ENCODE results near the gene OMA1. TPM values are rescaled to one million over a fixed set of nuclear protein-coding genes. Genes with fewer than 3 reads are reported as not detected.

The OMA1 gene
- total and polyA plus RNA-seq, 7 experiments from 2014 or later, result 22.7 to 72.5 (median 46.5) TPM

- peaks cover 0 to 45% (median 6%) of the 10 kb centered on the region in 5 donors for H3K36me3 Mint-ChIP-seq
These were observed 102.3 kb downstream of the OMA1 start for GRCh38 chr1:58443986-58444868.

DNA sequence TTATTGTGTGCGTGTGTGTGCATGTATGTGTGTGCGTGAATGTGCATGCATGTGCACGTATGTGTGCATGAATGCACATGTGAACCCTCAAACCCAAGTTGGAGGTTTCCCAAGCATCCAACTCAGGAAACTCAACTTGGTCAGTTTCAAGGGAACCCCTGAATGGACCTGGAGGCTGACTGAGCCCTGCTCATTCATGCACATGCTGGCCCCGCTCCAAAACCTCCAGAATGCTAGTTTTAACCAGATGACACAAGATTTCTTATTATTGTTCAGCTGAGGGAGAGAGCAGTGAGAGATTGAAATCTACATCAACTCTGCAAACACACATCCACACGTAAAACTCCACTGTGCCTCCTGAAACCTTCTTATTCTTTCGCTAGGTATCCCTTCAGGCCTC lies 104.4 kb downstream of the OMA1 start:
- peaks cover 0 to 1% (median 0%) of the 10 kb centered on the region in 7 donors for H3K4me1 Mint-ChIP-seq
- H3K4me3 Mint-ChIP-seq, result no peak overlapping the region
- no peak overlapping the region for H3K27ac Mint-ChIP-seq
- CTCF ChIA-PET, result no interaction called here
- intact Hi-C loops (cut with micrococcal nuclease), result no loop called here
- H3K27ac ChIP-seq (ENCODE audit: low read depth, low read length), result no peak overlapping the region
- H3K36me3 ChIP-seq (ENCODE audit: control insufficient read depth in 2 of 3, insufficient read depth in 3 of 3, low read length in 3 of 3), result no peaks in the 10 kb centered on the region
- H3K27me3 Mint-ChIP-seq, result peaks cover 0 to 3% (median 0%) of the 10 kb centered on the region in 5 donors
- no peaks in the 10 kb centered on the region for H3K9me3 ChIP-seq (ENCODE audit: control insufficient read depth in 2 of 3, low read length in 3 of 3)
- POLR2A ChIA-PET, result no interaction called here
- ATAC-seq (no peak), DNase-seq (no peak)
- H3K27me3 ChIP-seq (ENCODE audit: control insufficient read depth in 2 of 2, insufficient read depth in 2 of 2, low read length in 2 of 2), result no peaks in the 10 kb centered on the region
- H3K9me3 Mint-ChIP-seq, result no peaks in the 10 kb centered on the region
- no peaks in the 10 kb centered on the region for H3K4me1 ChIP-seq (ENCODE audit: control insufficient read depth in 2 of 2, insufficient read depth in 2 of 2, low read length in 2 of 2)
- peaks cover 0 to 41% (median 0%) of the 10 kb centered on the region in 5 donors for H3K36me3 Mint-ChIP-seq
- H3K4me3 ChIP-seq (ENCODE audit: low read length), result no peak overlapping the region

More at GRCh38 chr1:58443986-58444868, 102.3 kb downstream of the OMA1 start:
- DNase-seq, result no peak
- peaks cover 0 to 5% (median 0%) of the 10 kb centered on the region in 7 donors for H3K4me1 Mint-ChIP-seq
- Histone ChIP-seq H3K9me3 (ENCODE audit: control insufficient read depth in 2 of 3, low read length in 3 of 3) (no peaks in the 10 kb centered on the region), H3K36me3 (ENCODE audit: control insufficient read depth in 2 of 3, insufficient read depth in 3 of 3, low read length in 3 of 3) (no peaks in the 10 kb centered on the region), H3K27ac (ENCODE audit: low read depth, low read length) (no peak overlapping the region), H3K4me1 (ENCODE audit: control insufficient read depth in 2 of 2, insufficient read depth in 2 of 2, low read length in 2 of 2) (no peaks in the 10 kb centered on the region), H3K4me3 (ENCODE audit: low read length) (no peak overlapping the region), H3K27me3 (ENCODE audit: control insufficient read depth in 2 of 2, insufficient read depth in 2 of 2, low read length in 2 of 2) (no peaks in the 10 kb centered on the region)
- CTCF ChIA-PET, result interaction anchor here (0.6 kb wide), 1 partner anchor 1843 kb away, joined by 3 read pairs; no protein-coding TSS in a partner anchor
- H3K27ac Mint-ChIP-seq, result peak overlapping the region in 1 of 9 donors; percentile 16
- no peak overlapping the region for H3K4me3 Mint-ChIP-seq
- H3K27me3 Mint-ChIP-seq, result peaks cover 0 to 3% (median 0%) of the 10 kb centered on the region in 5 donors
- no peaks in the 10 kb centered on the region for H3K9me3 Mint-ChIP-seq
- intact Hi-C loops (cut with micrococcal nuclease), result no loop called here
- POLR2A ChIA-PET, result no interaction called here
- ATAC-seq, result no peak

GRCh38 chr1:58441699-58442098 lies 104.8 kb downstream of the OMA1 start:
- Mint-ChIP-seq H3K4me3 (no peak overlapping the region), H3K27ac (no peak overlapping the region), H3K36me3 (peaks cover 0 to 38% (median 0%) of the 10 kb centered on the region in 5 donors), H3K9me3 (no peaks in the 10 kb centered on the region), H3K27me3 (peaks cover 0 to 3% (median 0%) of the 10 kb centered on the region in 5 donors), H3K4me1 (peaks cover 0 to 1% (median 0%) of the 10 kb centered on the region in 7 donors)
- intact Hi-C loops (cut with micrococcal nuclease), result no loop called here
- Histone ChIP-seq H3K36me3 (ENCODE audit: control insufficient read depth in 2 of 3, insufficient read depth in 3 of 3, low read length in 3 of 3) (no peaks in the 10 kb centered on the region), H3K4me1 (ENCODE audit: control insufficient read depth in 2 of 2, insufficient read depth in 2 of 2, low read length in 2 of 2) (no peaks in the 10 kb centered on the region), H3K4me3 (ENCODE audit: low read length) (no peak overlapping the region), H3K27ac (ENCODE audit: low read depth, low read length) (no peak overlapping the region), H3K27me3 (ENCODE audit: control insufficient read depth in 2 of 2, insufficient read depth in 2 of 2, low read length in 2 of 2) (no peaks in the 10 kb centered on the region), H3K9me3 (ENCODE audit: control insufficient read depth in 2 of 3, low read length in 3 of 3) (no peaks in the 10 kb centered on the region)
- CTCF ChIA-PET, result no interaction called here
- DNase-seq (no peak), ATAC-seq (no peak)
- POLR2A ChIA-PET, result no interaction called here

GRCh38 chr1:58440696-58441095 lies 105.8 kb downstream of the OMA1 start:
- CTCF ChIA-PET, result no interaction called here
- no peaks in the 10 kb centered on the region for H3K4me1 ChIP-seq (ENCODE audit: control insufficient read depth in 2 of 2, insufficient read depth in 2 of 2, low read length in 2 of 2)
- intact Hi-C loops (cut with micrococcal nuclease), result no loop called here
- no peak overlapping the region for H3K4me3 ChIP-seq (ENCODE audit: low read length)
- H3K9me3 ChIP-seq (ENCODE audit: control insufficient read depth in 2 of 3, low read length in 3 of 3), result no peaks in the 10 kb centered on the region
- no peak overlapping the region for H3K4me3 Mint-ChIP-seq
- peaks cover 0 to 35% (median 0%) of the 10 kb centered on the region in 5 donors for H3K36me3 Mint-ChIP-seq
- no peak for DNase-seq
- peaks cover 0 to 3% (median 0%) of the 10 kb centered on the region in 5 donors for H3K27me3 Mint-ChIP-seq
- H3K9me3 Mint-ChIP-seq, result no peaks in the 10 kb centered on the region
- H3K27me3 ChIP-seq (ENCODE audit: control insufficient read depth in 2 of 2, insufficient read depth in 2 of 2, low read length in 2 of 2), result no peaks in the 10 kb centered on the region
- H3K4me1 Mint-ChIP-seq, result peaks cover 0 to 1% (median 0%) of the 10 kb centered on the region in 7 donors
- POLR2A ChIA-PET, result no interaction called here
- ATAC-seq, result no peak
- H3K36me3 ChIP-seq (ENCODE audit: control insufficient read depth in 2 of 3, insufficient read depth in 3 of 3, low read length in 3 of 3), result no peaks in the 10 kb centered on the region
- H3K27ac Mint-ChIP-seq, result no peak overlapping the region
- H3K27ac ChIP-seq (ENCODE audit: low read depth, low read length), result no peak overlapping the region

DNA sequence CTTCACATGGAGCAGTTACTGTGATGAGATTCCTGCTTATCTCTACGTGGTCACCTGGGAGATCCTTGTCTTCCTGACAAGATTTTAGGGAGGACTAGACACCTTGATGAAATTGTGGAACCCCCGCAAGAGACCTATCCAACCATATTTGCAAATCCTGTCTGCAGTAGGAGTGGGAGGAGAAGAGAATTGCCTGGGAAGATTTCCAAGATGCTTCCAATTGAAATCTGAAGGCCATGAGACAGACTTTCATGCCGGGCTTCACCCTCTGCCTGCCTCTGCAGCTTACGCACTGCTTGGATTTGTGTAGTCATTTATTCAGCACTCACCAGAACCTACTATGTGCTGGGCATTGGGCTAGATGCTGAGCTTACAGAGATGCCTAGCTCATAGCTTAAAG lies 106.6 kb downstream of the OMA1 start:
- H3K4me1 ChIP-seq (ENCODE audit: control insufficient read depth in 2 of 2, insufficient read depth in 2 of 2, low read length in 2 of 2), result no peaks in the 10 kb centered on the region
- CTCF ChIA-PET, result no interaction called here
- H3K36me3 ChIP-seq (ENCODE audit: control insufficient read depth in 2 of 3, insufficient read depth in 3 of 3, low read length in 3 of 3), result no peaks in the 10 kb centered on the region
- no peak overlapping the region for H3K4me3 Mint-ChIP-seq
- POLR2A ChIA-PET, result no interaction called here
- peaks cover 0 to 3% (median 0%) of the 10 kb centered on the region in 5 donors for H3K27me3 Mint-ChIP-seq
- H3K27ac ChIP-seq (ENCODE audit: low read depth, low read length), result no peak overlapping the region
- no peaks in the 10 kb centered on the region for H3K9me3 Mint-ChIP-seq
- no peak for ATAC-seq
- no peaks in the 10 kb centered on the region for H3K9me3 ChIP-seq (ENCODE audit: control insufficient read depth in 2 of 3, low read length in 3 of 3)
- no peaks in the 10 kb centered on the region for H3K27me3 ChIP-seq (ENCODE audit: control insufficient read depth in 2 of 2, insufficient read depth in 2 of 2, low read length in 2 of 2)
- no peak overlapping the region for H3K4me3 ChIP-seq (ENCODE audit: low read length)
- no peak overlapping the region for H3K27ac Mint-ChIP-seq
- peaks cover 0 to 1% (median 0%) of the 10 kb centered on the region in 7 donors for H3K4me1 Mint-ChIP-seq
- H3K36me3 Mint-ChIP-seq, result peaks cover 0 to 35% (median 0%) of the 10 kb centered on the region in 5 donors
- intact Hi-C loops (cut with micrococcal nuclease), result no loop called here
- DNase-seq, result no peak

DNA sequence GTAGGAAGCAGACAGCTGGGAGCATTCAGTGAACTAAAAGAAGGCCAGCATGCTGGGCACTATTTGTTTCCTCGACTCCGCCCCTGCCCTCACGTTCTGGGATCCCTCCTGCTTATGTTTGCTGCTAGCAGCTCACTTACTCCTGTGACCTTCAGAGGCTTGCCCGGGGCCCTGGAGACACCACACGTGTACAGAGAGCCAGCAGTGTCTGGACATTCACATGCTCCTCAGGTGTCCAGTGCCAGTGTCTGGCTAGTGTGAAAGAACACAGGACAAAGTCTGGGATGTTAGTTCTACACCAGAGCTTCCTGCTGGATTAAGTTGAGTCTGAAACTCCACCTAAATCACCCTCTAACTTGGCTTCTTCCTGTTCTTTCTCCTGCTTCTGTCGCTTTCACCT lies 108.1 kb downstream of the OMA1 start:
- no peak overlapping the region for H3K4me3 Mint-ChIP-seq
- no peaks in the 10 kb centered on the region for H3K36me3 ChIP-seq (ENCODE audit: control insufficient read depth in 2 of 3, insufficient read depth in 3 of 3, low read length in 3 of 3)
- H3K27me3 ChIP-seq (ENCODE audit: control insufficient read depth in 2 of 2, insufficient read depth in 2 of 2, low read length in 2 of 2), result no peaks in the 10 kb centered on the region
- H3K9me3 ChIP-seq (ENCODE audit: control insufficient read depth in 2 of 3, low read length in 3 of 3), result no peaks in the 10 kb centered on the region
- H3K9me3 Mint-ChIP-seq, result no peaks in the 10 kb centered on the region
- ATAC-seq, result no peak
- no peak overlapping the region for H3K4me3 ChIP-seq (ENCODE audit: low read length)
- peaks cover 0 to 35% (median 0%) of the 10 kb centered on the region in 5 donors for H3K36me3 Mint-ChIP-seq
- H3K27ac Mint-ChIP-seq, result no peak overlapping the region
- H3K27ac ChIP-seq (ENCODE audit: low read depth, low read length), result no peak overlapping the region
- intact Hi-C loops (cut with micrococcal nuclease), result no loop called here
- peaks cover 0 to 1% (median 0%) of the 10 kb centered on the region in 7 donors for H3K4me1 Mint-ChIP-seq
- no peaks in the 10 kb centered on the region for H3K4me1 ChIP-seq (ENCODE audit: control insufficient read depth in 2 of 2, insufficient read depth in 2 of 2, low read length in 2 of 2)
- DNase-seq, result no peak
- CTCF ChIA-PET, result no interaction called here
- H3K27me3 Mint-ChIP-seq, result peaks cover 0 to 3% (median 0%) of the 10 kb centered on the region in 5 donors
- POLR2A ChIA-PET, result no interaction called here

DNA sequence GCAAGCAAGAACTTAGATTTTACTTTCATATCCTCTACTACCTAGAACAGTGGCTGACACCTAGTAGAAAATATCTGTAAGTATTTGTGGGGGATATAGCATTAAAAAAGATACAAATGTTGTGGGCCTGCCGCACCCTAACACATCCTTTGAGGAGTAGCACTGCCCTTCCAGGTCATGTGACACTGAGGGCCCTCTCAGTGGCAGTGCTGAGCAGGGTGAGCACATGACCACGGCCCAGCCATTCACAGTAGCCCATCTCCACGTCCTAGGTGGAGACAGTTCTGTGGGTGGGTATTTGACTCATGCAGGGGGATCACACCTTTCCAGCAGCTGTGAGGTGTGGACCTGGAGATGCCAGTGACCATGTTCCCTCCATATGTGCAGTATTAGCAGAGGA lies 108.9 kb downstream of the OMA1 start:
- no peak for ATAC-seq

More for the DNA sequence above, 108.9 kb downstream of the OMA1 start:
- ChIA-PET CTCF (no interaction called here), POLR2A (no interaction called here)
- Mint-ChIP-seq H3K4me1 (peaks cover 0 to 1% (median 0%) of the 10 kb centered on the region in 7 donors), H3K36me3 (peaks cover 0 to 31% (median 0%) of the 10 kb centered on the region in 5 donors), H3K27ac (no peak overlapping the region), H3K4me3 (no peak overlapping the region), H3K9me3 (no peaks in the 10 kb centered on the region), H3K27me3 (peaks cover 0 to 3% (median 0%) of the 10 kb centered on the region in 5 donors)
- Histone ChIP-seq H3K36me3 (ENCODE audit: control insufficient read depth in 2 of 3, insufficient read depth in 3 of 3, low read length in 3 of 3) (no peaks in the 10 kb centered on the region), H3K27ac (ENCODE audit: low read depth, low read length) (no peak overlapping the region), H3K27me3 (ENCODE audit: control insufficient read depth in 2 of 2, insufficient read depth in 2 of 2, low read length in 2 of 2) (no peaks in the 10 kb centered on the region), H3K9me3 (ENCODE audit: control insufficient read depth in 2 of 3, low read length in 3 of 3) (no peaks in the 10 kb centered on the region), H3K4me3 (ENCODE audit: low read length) (no peak overlapping the region), H3K4me1 (ENCODE audit: control insufficient read depth in 2 of 2, insufficient read depth in 2 of 2, low read length in 2 of 2) (no peaks in the 10 kb centered on the region)
- no peak for DNase-seq
- intact Hi-C loops (cut with micrococcal nuclease), result no loop called here

Data from naive thymus-derived CD4-positive, alpha-beta T cell (primary cell).